Vagina (tissue), 2 donors: ENCODE results near the gene YTHDC2.

Experiments
- CTCF ChIP-seq, 3 experiments: fragments of 450-650 bp in 2 of 3; fragments of 200-600 bp in 1 of 3; sonication (generic) in 1 of 3; IDR thresholded peaks; one replicate each; pipeline ENCODE4 v1.5.1; 2017 to 2019; ENCODE audit warnings: antibody characterized with exemption in 3 of 3, mild to moderate bottlenecking in 2 of 3, moderate library complexity in 2 of 3
- POLR2A ChIP-seq, 2 donors: fragments of 450-650 bp; IDR thresholded peaks; one replicate each; pipeline ENCODE4 v1.6.1; 2017; ENCODE audit warnings: antibody characterized with exemption in 2 of 2, mild to moderate bottlenecking in 2 of 2, moderate library complexity in 2 of 2
- POLR2AphosphoS5 ChIP-seq, 2 donors: sonication (generic); formaldehyde crosslinking; IDR thresholded peaks; one replicate each; pipeline ENCODE4 v1.9.0; 2017; ENCODE audit warnings: antibody characterized with exemption in 2 of 2, mild to moderate bottlenecking in 2 of 2, low read depth in 1 of 2; ENCODE audit not compliant: insufficient read depth in 1 of 2

GRCh38 chr5:113608113-113608596 is 94.7 kb downstream of the YTHDC2 start:
- TF ChIP-seq CTCF (IDR thresholded peaks at IDR 0.05): no peak
- no peak for TF ChIP-seq POLR2A (IDR thresholded peaks at IDR 0.05)
- no peak for TF ChIP-seq POLR2AphosphoS5 (IDR thresholded peaks at IDR 0.05; ENCODE audit: insufficient read depth in 1 of 2, low read depth in 1 of 2)
